A549 (cell line): Measurements from ENCODE around the gene NFE2L3.

Experiments
- CHD4 ChIP-seq: fragments of 200-600 bp; sonication (generic); IDR thresholded peaks from 2 replicates; pipeline ENCODE4 v1.6.1; 2016; ENCODE audit warnings: antibody characterized with exemption, mild to moderate bottlenecking, borderline replicate concordance
- CTCF ChIP-seq: fragments of >200 bp; sonication (Bioruptor Twin); formaldehyde crosslinking; IDR thresholded peaks from 3 replicates; pipeline ENCODE4 v1.5.1; 2016
- JUN ChIP-seq, 2 experiments: fragments of >200 bp; sonication (Bioruptor Twin); formaldehyde crosslinking; IDR thresholded peaks; 2 replicates in 1 of 2; 3 replicates in 1 of 2; pipeline ENCODE4 v1.6.1; 2016 to 2017
- MAZ ChIP-seq: fragments of 150-350 bp; IDR thresholded peaks from 2 replicates; pipeline ENCODE4 v1.6.1; 2014; ENCODE audit warnings: antibody characterized with exemption, low read depth, low read length, borderline replicate concordance
- PBX3 ChIP-seq: IDR thresholded peaks from 2 replicates; pipeline ENCODE4 v1.6.1; 2012
- RAD21 ChIP-seq, 2 experiments: fragments of >200 bp in 1 of 2; sonication (Bioruptor Twin) in 1 of 2; formaldehyde crosslinking in 1 of 2; IDR thresholded peaks in 1 of 2; conservative IDR thresholded peaks in 1 of 2; 2 replicates in 1 of 2; 3 replicates in 1 of 2; pipeline ENCODE4 v1.6.1; 2012 to 2018; ENCODE audit warnings: inconsistent platforms in 1 of 2

GRCh38 chr7:26159243-26159642 lies 7.2 kb downstream of the NFE2L3 start:
- TF ChIP-seq MAZ = no peak
- no peak for TF ChIP-seq PBX3
- TF ChIP-seq JUN (IDR thresholded peaks at IDR 0.05) = no peak
- TF ChIP-seq RAD21 (conservative IDR thresholded peaks at IDR 0.05 in 1 of 2, IDR thresholded peaks at IDR 0.05 in 1 of 2) = no peak
- no peak for TF ChIP-seq CTCF
- TF ChIP-seq CHD4 = no peak
